Mesodermal cell (in vitro differentiated cells): ENCODE results near the gene AHCYL2.

Experiments
- H3K27ac ChIP-seq: 2 replicates; pipeline ENCODE4 v1.7.0; 2013; ENCODE audit warnings: mild to moderate bottlenecking, low read depth, low read length, moderate library complexity; ENCODE audit not compliant: severe bottlenecking
- H3K36me3 ChIP-seq: 2 replicates; pipeline ENCODE4 v1.7.1; 2013; ENCODE audit warnings: mild to moderate bottlenecking, low read length, moderate library complexity; ENCODE audit not compliant: control insufficient read depth, insufficient read depth
- H3K4me1 ChIP-seq: one replicate; pipeline ENCODE4 v1.7.1; 2013; ENCODE audit warnings: mild to moderate bottlenecking, low read length; ENCODE audit not compliant: insufficient read depth, control insufficient read depth, poor library complexity, severe bottlenecking
- H3K4me3 ChIP-seq: 2 replicates; pipeline ENCODE4 v1.7.0; 2013; ENCODE audit warnings: low read length, control low read depth, mild to moderate bottlenecking; ENCODE audit not compliant: insufficient read depth, poor library complexity, severe bottlenecking; ENCODE audit errors: extremely low read depth
- H3K9me3 ChIP-seq: 2 replicates; pipeline ENCODE4 v1.7.1; 2013; ENCODE audit warnings: mild to moderate bottlenecking, low read length, moderate library complexity; ENCODE audit not compliant: control insufficient read depth
- WGBS, 2 experiments: methylation state at CpG; one replicate each; pipeline ENCODE4 v1.1.5; 2013; ENCODE audit warnings: missing lambda C conversion rate in 2 of 2; ENCODE audit not compliant: insufficient coverage in 2 of 2; 5-methylcytosine and 5-hydroxymethylcytosine counted together

The AHCYL2 gene

GRCh38 chr7:129431911-129432643, 207.2 kb downstream of the AHCYL2 start:
- Histone ChIP-seq H3K9me3 (no peaks in the 10 kb centered on the region), H3K4me1 (peaks cover 7% of the 10 kb centered on the region), H3K27ac (no peak overlapping the region), H3K4me3 (no peak overlapping the region), H3K36me3 (peaks cover 7% of the 10 kb centered on the region)
- WGBS, 2 experiments = 83 to 100% methylated on average over 1 to 2 of the region's 8 CpGs

GRCh38 chr7:129433847-129434674, 209.2 kb downstream of the AHCYL2 start, which contains the start of gene STRIP2:
TSS of gene STRIP2 (plus strand) at chr7:129434432. CDS start at chr7:129434473, 41 bp downstream.
- Histone ChIP-seq H3K4me3 (peak within 1 kb of the TSS; percentile 65), H3K36me3 (no peaks in the 10 kb centered on the region), H3K4me1 (peaks cover 7% of the 10 kb centered on the region), H3K27ac (peak within 1 kb of the TSS; percentile 60), H3K9me3 (no peaks in the 10 kb centered on the region)
- WGBS, 2 experiments = 0 to 1% methylated on average over 40 to 62 of the region's 75 CpGs

- Histone ChIP-seq H3K27ac (peak overlapping the region; percentile 60), H3K36me3 (no peaks in the 10 kb centered on the region), H3K4me3 (peak overlapping the region; percentile 65), H3K4me1 (peaks cover 7% of the 10 kb centered on the region), H3K9me3 (no peaks in the 10 kb centered on the region)
- 0% methylated on average over 17 to 30 of the region's 44 CpGs for WGBS, 2 experiments
These were observed 210.0 kb downstream of the AHCYL2 start for GRCh38 chr7:129434675-129435318.

GRCh38 chr7:129435414-129435829, 210.6 kb downstream of the AHCYL2 start:
- 100% methylated on average over 2 of the region's 2 CpGs; no CpG with 5 or more reads in 1 of the 2 experiments for WGBS, 2 experiments
- Histone ChIP-seq H3K9me3 (no peaks in the 10 kb centered on the region), H3K4me1 (peaks cover 7% of the 10 kb centered on the region), H3K4me3 (peak overlapping the region; percentile 65), H3K27ac (no peak overlapping the region), H3K36me3 (no peaks in the 10 kb centered on the region)

GRCh38 chr7:129436335-129436923, 211.6 kb downstream of the AHCYL2 start:
- Histone ChIP-seq H3K9me3 (no peaks in the 10 kb centered on the region), H3K4me1 (peaks cover 7% of the 10 kb centered on the region), H3K27ac (no peak overlapping the region), H3K4me3 (no peak overlapping the region), H3K36me3 (no peaks in the 10 kb centered on the region)
- WGBS, 2 experiments = 89 to 97% methylated on average over 4 to 5 of the region's 5 CpGs

GRCh38 chr7:129437190-129437589, 212.4 kb downstream of the AHCYL2 start:
- no peak overlapping the region for H3K4me3 ChIP-seq
- WGBS, 2 experiments = 100% methylated on average over 1 to 2 of the region's 5 CpGs
- H3K27ac ChIP-seq = no peak overlapping the region
- H3K4me1 ChIP-seq = peaks cover 7% of the 10 kb centered on the region
- H3K9me3 ChIP-seq = no peaks in the 10 kb centered on the region
- no peaks in the 10 kb centered on the region for H3K36me3 ChIP-seq

GRCh38 chr7:129438281-129438838, 213.5 kb downstream of the AHCYL2 start:
- Histone ChIP-seq H3K4me3 (no peak overlapping the region), H3K27ac (no peak overlapping the region), H3K4me1 (peaks cover 4% of the 10 kb centered on the region), H3K36me3 (no peaks in the 10 kb centered on the region), H3K9me3 (no peaks in the 10 kb centered on the region)
- 86 to 93% methylated on average over 3 to 4 of the region's 6 CpGs for WGBS, 2 experiments

GRCh38 chr7:129438839-129439651, 214.2 kb downstream of the AHCYL2 start:
- WGBS, 2 experiments = 67 to 100% methylated on average over 1 of the region's 5 CpGs
- Histone ChIP-seq H3K36me3 (no peaks in the 10 kb centered on the region), H3K27ac (no peak overlapping the region), H3K9me3 (no peaks in the 10 kb centered on the region), H3K4me3 (no peak overlapping the region), H3K4me1 (no peaks in the 10 kb centered on the region)

GRCh38 chr7:129439963-129440625, 215.3 kb downstream of the AHCYL2 start:
- Histone ChIP-seq H3K9me3 (no peaks in the 10 kb centered on the region), H3K4me3 (no peak overlapping the region), H3K4me1 (no peaks in the 10 kb centered on the region), H3K27ac (no peak overlapping the region), H3K36me3 (no peaks in the 10 kb centered on the region)
- 67 to 79% methylated on average over 1 to 3 of the region's 3 CpGs for WGBS, 2 experiments
